Activated naive CD4-positive, alpha-beta T cell treated with Interleukin-2 at 50 U/mL for 16 hours (primary cell): Measurements from ENCODE around the gene BCCIP.

Experiments used
- DNase-seq: peaks from one replicate; pipeline ENCODE4 v3.0.0-alpha.2; 2020

BCCIP gene

DNA sequence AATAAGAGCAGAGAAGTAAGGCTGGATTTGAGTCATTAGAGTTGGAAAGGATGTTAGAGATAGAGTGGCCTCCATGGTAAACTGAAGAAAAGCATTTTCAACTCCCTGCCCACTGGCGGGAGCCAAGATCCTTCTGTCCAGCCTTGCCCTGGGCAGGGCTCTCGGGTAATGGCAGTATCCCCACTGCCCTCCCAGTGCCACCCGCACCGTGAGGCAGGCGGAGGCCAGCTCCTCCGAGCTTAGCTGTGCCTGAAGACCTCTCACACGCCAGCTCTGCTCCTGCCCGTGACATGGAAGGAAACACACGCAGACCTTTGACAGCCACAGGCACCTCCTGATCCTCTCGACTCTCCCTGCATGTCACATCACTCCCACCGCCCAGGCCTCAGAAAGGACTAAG, 22.3 kb downstream of the BCCIP start:
- DNase-seq = no peak

DNA sequence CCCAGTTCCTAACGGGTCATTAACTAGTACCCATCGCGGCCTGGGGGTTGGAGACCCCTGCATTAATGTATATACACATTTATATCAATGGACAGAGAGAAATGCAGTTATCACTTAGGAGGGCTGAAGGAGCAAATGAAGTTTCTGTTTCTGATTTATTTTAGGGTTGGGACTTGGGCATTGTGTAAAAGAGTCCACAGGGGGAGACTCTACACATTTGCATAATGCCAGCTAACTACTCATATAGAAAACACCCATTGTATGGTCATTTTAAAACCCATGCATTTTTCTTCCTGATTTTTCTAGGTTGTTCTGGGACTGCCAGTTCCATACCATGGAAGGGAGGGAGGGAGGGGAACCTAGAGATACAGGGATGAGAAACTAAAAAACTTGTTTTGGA, 23.5 kb downstream of the BCCIP start:
- DNase-seq = no peak

DNA sequence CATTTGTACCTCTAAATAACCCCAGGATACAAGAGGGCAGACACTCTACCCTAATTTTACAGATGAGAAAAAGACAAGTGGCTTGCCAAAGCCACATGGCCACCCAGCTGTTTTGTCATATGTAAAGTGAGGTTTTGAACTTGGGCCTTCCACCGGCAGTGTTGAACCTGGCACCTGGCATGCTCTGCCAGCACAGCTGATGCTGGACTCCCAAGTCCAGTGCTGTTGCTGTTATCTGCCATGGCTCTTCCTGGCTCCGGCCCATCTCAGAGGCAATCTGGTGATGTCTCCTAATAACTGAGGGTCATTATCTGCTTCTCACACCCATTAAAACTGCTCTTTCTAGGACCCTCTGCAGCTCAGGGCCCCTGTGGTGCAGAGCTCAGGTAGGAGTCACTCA, 25.0 kb downstream of the BCCIP start:
- no peak for DNase-seq

DNA sequence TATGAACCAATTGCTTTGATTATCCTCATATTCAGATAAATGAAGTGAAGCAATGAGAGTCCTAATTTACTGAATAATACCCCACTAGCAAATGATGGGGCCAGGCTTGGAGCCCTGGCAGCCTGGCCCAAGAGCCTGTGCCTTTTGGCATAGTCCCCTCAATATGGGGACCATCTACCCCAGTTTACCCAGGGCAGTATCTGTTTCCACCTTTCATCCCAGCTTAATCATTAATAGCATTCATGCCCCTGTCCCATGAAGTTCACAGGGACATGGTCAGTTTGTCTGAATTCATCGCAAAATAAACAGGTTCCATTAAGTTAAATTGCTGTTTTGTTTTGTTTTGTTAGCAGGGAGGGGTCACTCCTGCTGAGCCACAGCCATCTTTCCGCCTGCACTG, 25.5 kb downstream of the BCCIP start:
- no peak for DNase-seq

DNA sequence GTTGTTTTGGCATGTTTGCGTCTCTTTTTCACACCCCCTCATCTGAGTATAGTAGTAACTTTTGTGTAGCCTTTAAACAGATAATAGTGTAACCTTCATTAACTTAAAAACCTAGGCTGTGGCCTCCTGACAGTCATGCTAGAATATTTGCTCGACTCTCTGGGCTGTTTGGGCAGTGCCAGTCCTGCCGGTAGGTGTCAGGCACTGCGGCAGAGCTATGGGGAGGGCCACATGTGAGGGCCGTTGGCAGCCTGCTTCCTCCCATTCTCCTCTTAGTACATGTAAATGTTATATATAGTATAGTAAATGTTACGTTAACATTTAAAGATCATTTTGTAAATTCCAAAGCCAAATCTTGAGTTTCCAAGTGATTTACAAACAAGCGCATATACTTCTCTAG, 26.1 kb downstream of the BCCIP start:
- no peak for DNase-seq

DNA sequence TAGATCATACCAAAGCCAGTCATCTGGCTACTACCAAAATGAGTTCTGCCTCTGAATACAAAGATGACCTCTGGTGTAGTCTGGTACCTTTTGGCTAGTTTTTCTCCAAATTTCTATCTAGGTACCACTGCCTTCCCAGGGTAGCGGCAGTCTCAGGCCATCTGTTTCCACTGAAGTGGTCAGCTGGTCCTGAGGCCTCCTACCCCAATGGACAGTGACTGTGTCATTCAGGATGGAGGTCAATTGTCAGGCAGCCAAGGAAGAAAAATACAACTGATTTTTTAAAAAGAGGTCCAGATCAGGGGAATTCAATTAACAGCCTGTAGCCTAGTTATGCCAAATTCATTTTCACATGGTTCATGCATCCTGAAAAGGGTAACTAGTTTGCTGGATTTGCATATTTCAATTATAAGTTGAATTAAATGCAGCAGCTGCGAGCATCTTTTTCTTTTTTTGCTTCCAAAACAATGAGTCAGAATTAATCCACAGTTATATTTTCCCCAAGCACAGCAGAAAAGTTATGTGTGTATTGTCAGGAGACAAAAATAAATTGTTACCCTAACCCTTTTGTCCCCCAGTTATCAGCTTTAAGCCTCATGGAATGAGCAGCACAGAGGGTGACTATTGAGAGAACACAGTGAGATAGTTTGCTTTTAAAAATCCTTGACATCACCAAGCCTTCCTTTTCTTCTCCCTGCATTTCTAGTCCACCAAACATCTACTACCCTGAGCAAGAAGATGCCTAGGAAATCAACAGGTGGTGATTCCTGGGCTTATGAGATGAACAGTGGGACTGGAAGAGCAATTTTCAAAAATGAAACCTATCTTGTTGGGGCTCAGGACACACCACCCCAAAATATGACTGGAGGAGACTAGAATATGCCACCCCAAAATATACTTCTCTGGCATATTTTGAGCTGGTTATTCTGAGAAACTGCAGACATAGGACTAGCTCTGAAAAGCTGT, 27.7 kb downstream of the BCCIP start:
- no peak for DNase-seq

DNA sequence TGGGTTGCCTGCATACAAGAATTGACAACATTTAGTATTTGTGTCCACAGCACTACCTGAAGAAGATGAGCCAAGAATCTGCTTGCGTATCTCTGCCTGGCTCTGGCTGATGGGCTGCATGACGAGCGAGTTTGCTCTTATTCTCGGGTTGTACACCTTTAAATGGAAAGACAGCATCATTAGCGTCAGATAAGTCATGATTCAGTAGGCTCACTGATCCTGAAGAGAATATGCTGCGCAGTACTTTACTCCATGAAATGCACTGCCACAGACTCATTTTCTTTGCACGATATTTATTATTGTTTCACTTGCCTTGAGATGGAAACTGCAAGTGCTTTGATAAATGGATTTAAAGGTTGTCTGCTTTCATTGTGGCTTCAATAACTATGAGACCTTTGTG, 29.1 kb downstream of the BCCIP start:
- no peak for DNase-seq

DNA sequence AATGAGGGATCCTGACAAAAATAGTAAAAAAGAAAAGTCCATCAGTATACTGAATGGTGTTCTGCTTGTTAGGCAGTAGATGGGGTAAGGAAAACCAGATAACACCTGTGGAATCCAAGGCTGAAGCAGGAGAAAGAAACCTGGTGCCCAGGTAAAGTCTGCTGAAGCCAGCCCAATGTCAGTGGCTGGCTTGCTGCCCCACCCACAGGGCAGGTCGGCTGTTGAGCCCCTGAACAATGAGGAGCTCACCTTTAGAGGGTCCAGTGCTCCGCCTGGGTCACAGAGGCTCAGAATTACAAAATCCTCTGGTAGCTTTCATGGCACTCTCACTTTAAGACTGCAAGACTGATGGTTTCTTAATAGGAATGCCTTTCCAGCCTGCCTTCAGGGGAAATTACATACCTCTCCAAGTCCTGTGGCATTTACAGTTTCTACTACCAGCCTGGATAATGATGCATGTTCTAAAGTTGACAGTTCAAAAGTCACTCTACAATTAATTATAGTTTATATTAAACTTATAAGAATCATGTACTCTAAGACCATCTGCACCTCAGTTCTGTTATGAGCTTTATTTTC, 33.9 kb downstream of the BCCIP start:
- no peak for DNase-seq

DNA sequence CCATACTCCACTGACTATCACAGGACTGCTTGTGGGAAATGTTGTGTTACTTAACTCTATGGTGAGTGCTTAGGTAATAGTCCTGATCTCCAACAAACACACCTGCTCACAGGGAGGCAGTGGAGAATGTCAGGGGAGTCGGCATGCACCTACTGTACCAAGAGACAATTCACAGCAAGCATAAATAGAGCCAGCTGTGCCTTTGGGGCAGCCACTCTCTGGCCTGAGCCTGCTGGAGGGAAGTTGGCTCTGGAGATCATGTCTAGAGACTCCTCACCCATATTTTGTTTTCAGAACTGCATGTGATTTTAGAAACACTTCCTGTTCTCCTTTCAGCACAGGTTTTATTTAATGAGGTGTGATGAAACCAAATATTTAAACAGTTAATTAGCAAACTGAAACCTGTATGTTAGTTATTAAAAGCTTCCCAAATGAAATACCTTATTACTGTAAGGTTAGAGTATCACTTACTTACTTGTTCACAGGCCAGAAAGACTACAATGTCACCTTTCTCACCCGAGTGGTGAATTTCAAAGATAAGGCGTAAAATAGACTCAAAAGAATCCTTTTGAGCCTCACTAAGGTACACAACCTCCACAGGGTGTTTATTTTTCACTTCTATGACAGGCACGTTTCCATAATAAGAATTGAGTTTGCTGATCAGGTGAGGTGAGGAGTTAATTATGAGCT, 35.9 kb downstream of the BCCIP start:
- DNase-seq = no peak

DNA sequence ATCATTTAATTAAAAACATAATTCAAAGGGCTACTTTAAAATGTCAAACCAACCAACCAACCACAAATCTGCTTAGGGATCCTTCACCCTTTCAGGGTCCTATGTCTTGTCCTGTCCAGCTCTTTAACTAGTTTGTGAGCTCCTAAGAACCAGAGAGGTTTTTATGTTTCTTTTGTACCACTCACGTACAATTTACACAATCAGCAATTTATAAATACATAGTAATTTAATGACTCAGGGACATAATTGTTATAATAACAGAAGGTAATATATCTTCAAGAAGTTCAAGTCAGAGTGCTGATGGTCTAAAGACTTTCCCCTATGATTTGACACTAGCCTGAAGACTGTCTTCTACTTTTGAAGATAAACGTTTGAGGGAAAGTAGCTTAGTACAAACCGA, 41.8 kb downstream of the BCCIP start:
- DNase-seq = no peak

DNA sequence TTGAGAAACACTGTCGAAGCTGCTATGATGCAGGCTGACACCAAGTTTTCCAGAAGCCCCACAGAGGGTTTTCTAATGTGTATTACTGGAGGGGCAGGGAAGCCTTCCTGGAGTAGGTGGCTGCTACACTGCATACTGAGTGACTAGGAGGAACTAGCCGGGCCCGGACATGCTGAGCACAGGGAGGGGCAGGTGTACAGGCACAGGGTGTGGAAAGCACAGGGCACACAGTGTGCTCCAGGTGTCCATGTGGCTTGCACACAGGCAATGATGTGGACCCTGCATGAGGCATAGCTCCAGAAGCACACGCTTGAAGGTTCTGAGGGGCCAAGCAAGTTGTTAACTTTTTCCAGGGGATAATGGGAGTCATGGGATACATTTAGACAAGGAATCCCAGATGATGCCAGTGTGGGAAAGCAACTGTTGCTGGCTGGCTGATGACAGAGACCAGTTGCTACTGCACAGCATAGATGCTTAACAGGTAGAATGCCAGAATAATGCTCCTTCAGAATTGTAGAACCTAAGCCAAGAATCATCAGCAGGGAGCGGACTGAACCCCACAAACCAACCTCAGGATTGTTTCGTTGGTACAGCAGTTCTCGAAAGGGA, 43.2 kb downstream of the BCCIP start:
- DNase-seq = no peak

DNA sequence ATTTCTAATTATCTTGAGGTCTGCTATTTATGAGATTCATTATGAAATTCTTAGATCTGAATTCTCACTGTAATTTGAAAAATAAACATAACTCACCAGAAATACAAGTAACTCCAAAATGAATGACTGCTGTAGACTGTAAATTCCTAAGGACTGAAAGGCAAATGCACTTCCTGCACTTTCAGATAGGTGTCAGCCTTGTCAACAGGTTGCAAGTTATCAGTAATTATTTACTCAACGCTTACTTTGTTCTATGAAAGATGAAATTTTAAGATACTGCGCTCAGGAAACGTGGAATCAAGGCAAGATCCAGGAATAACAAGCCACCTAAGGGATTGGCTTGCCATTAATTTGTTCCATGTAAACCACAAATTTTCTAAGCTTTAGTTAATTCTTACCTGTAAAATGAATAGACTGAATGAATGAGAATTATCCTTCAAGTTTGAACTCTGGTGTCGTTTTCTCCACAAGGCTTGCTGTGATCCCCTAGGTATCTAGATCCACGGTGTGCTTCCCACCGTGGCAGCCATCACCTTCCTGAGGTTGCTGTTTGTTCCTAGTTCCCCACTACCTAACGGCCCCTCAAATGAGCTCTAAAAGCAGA, 45.1 kb downstream of the BCCIP start:
- DNase-seq = peak; percentile 7

DNA sequence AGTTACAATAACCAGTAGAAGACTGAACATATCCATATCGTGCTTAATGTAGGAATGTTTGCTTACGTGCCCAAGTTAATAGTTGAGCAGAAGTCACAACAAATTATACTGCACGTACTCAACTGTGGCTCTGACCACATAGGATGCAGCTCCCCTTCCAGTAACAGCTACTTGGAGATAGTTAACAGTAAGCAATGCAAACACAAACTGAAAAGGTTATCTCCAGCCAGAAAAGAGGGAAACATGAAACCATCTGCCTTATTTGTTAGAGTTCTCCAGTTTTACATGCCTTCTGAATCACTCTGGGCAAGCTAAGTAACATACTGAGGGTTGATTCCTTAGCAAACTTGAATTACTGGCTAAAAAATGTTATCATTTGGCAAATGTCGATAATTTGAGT, 48.0 kb downstream of the BCCIP start:
- DNase-seq = no peak

DNA sequence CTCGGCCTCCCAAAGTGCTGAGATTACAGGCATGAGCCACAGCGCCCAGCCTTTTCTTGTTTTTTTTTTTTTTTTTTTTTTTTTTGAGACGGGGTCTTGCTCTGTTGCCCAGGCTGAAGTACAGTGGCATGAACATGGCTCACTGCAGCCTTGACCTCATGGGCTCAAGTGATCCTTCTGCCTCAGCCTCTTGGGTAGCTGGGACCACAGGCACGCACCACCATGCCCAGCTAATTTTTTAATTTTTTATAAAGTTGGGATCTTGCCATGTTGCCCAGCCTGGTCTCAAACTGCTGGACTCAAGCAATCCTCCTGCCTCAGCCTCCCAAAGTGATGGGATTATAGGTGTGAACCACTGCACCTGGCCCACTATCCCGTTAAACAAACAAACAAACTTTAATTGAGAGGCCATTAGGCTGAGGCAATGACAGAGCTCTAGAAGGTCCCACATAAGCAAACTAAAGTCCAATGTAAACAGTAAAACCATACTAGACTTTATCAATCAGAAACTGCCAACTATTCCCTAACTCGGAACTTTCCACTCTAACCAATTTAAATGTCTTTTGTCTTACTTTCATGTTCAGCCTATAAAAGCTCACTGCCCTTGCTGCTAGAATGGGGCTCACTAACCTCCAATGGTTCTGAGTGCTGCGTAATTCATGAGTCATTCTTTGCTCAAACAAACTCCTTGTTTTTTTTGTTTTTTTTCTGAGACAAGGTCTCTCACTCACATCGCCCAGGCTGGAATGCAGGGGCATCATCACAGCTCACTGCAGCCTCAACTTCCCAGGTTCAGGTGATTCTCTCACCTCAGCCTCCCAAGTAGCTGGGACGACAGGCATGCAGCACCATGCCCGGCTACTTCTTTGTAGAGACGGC, 55.9 kb downstream of the BCCIP start:
- DNase-seq = no peak

DNA sequence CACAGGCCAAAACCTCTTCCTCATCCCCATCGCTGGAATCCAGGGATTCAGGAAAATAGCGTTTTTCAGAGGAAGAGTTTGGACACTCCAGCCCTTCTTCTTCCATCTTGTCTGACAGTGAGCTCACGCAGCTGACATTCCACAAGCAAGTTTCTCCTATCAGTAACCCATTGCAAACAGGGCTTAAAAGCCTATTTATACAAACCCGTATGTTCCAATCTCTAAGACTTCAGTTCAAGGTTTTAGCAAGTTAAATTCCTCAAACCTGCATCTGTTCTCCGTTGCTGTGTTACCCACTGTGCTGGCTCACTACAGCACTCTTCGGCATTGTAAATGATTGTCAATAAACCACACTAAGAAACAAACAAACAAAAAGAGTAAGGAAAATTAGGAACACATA, 57.4 kb downstream of the BCCIP start:
- no peak for DNase-seq

DNA sequence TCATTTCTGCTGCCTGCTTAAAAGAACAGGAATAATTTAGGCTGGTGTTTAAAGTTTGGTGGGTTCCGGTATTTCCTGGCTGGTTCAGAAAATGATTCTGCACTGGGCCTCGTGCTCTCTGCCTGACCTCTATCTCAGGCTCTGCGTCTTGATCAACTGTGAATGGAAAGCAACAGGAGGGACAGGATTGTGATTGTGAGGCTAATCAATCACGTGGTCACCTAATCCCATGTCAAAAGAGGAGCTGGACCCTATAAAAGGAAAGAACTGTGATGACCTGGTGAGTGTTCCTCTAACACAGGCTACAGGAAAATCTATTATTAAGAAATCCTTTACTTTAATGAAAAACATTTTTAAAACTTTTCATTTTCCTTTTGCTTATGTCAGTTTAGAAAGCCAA, 57.8 kb downstream of the BCCIP start, which contains the start of gene DHX32:
TSS of gene DHX32 (minus strand) at position 101 of the 400 bp plus-strand sequence. CDS start 468 bp downstream, outside the sequence.
- DNase-seq = no peak

DNA sequence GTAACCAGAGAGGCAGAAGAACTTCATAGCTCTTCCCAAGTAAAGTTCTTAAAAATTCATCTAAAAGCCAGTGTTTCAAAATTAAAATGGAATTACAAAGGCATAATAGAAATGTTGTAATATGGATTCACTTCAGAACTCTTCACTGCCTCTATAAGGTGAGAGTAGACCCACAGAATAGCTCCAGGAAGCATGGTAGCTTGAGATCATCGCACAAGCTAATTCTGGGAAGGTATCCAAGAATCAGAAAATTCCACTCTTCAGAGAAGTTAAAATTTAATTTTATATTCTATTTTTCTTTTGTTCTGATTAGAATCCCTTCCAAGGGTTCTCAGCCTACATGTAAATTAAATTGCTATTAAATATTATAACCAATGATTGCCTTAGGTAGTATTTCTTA, 59.2 kb downstream of the BCCIP start:
- DNase-seq = no peak

DNA sequence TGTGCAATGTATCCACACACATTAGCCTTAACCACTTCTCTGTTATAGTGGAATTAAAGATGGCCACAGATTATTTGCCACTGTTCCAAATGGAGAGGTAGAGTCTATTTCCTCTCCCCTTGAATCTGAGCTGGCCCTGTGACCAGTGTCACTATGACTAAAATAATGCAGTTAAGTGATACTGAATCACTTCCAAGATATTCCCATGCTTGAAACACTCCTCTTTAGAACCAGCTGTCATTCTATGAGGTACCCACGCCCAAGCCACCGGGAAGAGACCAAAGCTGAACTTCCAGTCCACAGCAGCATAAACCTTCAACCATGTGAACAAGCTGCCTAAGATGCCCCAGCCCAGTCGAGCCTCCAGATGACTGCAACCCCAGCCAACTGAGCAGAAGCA, 59.9 kb downstream of the BCCIP start:
- no peak for DNase-seq
